ENCODE measurements around the gene LGSN.

- no peak for TF ChIP-seq CTCF (conservative IDR thresholded peaks at IDR 0.05; ENCODE audit: low read length)
- no peak for TF ChIP-seq EZH2phosphoT487 (IDR thresholded peaks at IDR 0.05; ENCODE audit: borderline replicate concordance)
Measured at GRCh38 chr6:63280639-63281180, 39.1 kb downstream of the LGSN start.
